GM18951 (cell line): ENCODE measurements around the gene EMSY.

Experiments used
- POLR2A ChIP-seq: IDR thresholded peaks from 4 replicates; pipeline ENCODE4 v1.6.1; 2011; ENCODE audit warnings: mild to moderate bottlenecking; ENCODE audit not compliant: insufficient read length, insufficient read depth; ENCODE audit errors: extremely low read depth
- in situ Hi-C: fragments of 300-500 bp; cut with MboI; formaldehyde crosslinking; loops from one replicate; pipeline ENCODE4 v1.12.0; 2022; ENCODE audit warnings: low sequenced_read_pairs, mixed read lengths, inconsistent platforms; ENCODE audit not compliant: unreplicated experiment

The EMSY gene

GRCh38 chr11:76471382-76471781, 26.6 kb downstream of the EMSY start:
- TF ChIP-seq POLR2A, result no peak
- in situ Hi-C loops, result no loop called here

GRCh38 chr11:76480241-76480640, 35.4 kb downstream of the EMSY start:
- in situ Hi-C loops, result no loop called here
- no peak for TF ChIP-seq POLR2A

GRCh38 chr11:76491644-76492043, 46.8 kb downstream of the EMSY start:
- no peak for TF ChIP-seq POLR2A
- in situ Hi-C loops, result no loop called here

GRCh38 chr11:76493040-76493439, 48.2 kb downstream of the EMSY start:
- in situ Hi-C loops, result no loop called here
- TF ChIP-seq POLR2A, result no peak

GRCh38 chr11:76493626-76494539, 49.1 kb downstream of the EMSY start:
- in situ Hi-C loops, result no loop called here
- TF ChIP-seq POLR2A, result no peak

GRCh38 chr11:76495019-76495418, 50.2 kb downstream of the EMSY start:
- TF ChIP-seq POLR2A, result no peak
- in situ Hi-C loops, result no loop called here

GRCh38 chr11:76496174-76496573, 51.4 kb downstream of the EMSY start:
- no peak for TF ChIP-seq POLR2A

GRCh38 chr11:76501526-76502202, 56.8 kb downstream of the EMSY start:
- TF ChIP-seq POLR2A, result no peak
- in situ Hi-C loops, result no loop called here

More at GRCh38 chr11:76496174-76496573, 51.4 kb downstream of the EMSY start:
- in situ Hi-C loops, result no loop called here

GRCh38 chr11:76506833-76507232, 62.0 kb downstream of the EMSY start:
- TF ChIP-seq POLR2A, result no peak
- in situ Hi-C loops, result no loop called here

GRCh38 chr11:76510060-76511047, 65.5 kb downstream of the EMSY start:
- TF ChIP-seq POLR2A, result no peak
- in situ Hi-C loops, result no loop called here

GRCh38 chr11:76512851-76513653, 68.2 kb downstream of the EMSY start:
- in situ Hi-C loops, result no loop called here
- no peak for TF ChIP-seq POLR2A

- in situ Hi-C loops, result no loop called here
- TF ChIP-seq POLR2A, result no peak
These were observed 68.8 kb downstream of the EMSY start for GRCh38 chr11:76513654-76514034.
